ENCODE data around the gene OCSTAMP. TPM values are rescaled to one million over a fixed set of nuclear protein-coding genes. Genes with fewer than 3 reads are reported as not detected.

OCSTAMP gene
- total RNA-seq, 1 donor from 2014 or later, result not detected

GRCh38 chr20:46551522-46552381 is 1.3 kb upstream of the OCSTAMP start:
- Mint-ChIP-seq H3K4me3 (ENCODE audit: unreplicated experiment) (no peak overlapping the region), H3K27me3 (ENCODE audit: low read depth, unreplicated experiment) (no peaks in the 10 kb centered on the region)
- no peak overlapping the region for H3K27ac ChIP-seq (ENCODE audit: low read depth, low read length)

GRCh38 chr20:46549188-46549972 is 1.1 kb downstream of the OCSTAMP start:
- H3K9me3 Mint-ChIP-seq (ENCODE audit: unreplicated experiment), result no peaks in the 10 kb centered on the region
- DNase-seq (ENCODE audit: low read depth) (no peak), FAIRE-seq (no peak)
- Histone ChIP-seq H3K36me3 (ENCODE audit: insufficient read depth, low read length) (no peaks in the 10 kb centered on the region), H3K9ac (ENCODE audit: low read length) (no peak overlapping the region), H3K9me3 (ENCODE audit: insufficient read depth, low read depth, low read length) (no peaks in the 10 kb centered on the region), H3K4me1 (ENCODE audit: insufficient read depth, low read length) (no peaks in the 10 kb centered on the region), H3K79me2 (ENCODE audit: insufficient read depth, low read length) (no peaks in the 10 kb centered on the region), H3K27ac (ENCODE audit: low read depth, low read length) (no peak overlapping the region), H4K20me1 (ENCODE audit: insufficient read depth, low read length) (no peaks in the 10 kb centered on the region), H3K4me3 (ENCODE audit: insufficient read depth, low read depth, low read length) (no peak overlapping the region), H3K4me2 (ENCODE audit: low read length) (no peak overlapping the region), H3K27me3 (ENCODE audit: insufficient read depth, low read length) (no peaks in the 10 kb centered on the region), H2AFZ (ENCODE audit: low read depth, low read length) (no peak overlapping the region)
- H3K27me3 Mint-ChIP-seq (ENCODE audit: low read depth, unreplicated experiment), result no peaks in the 10 kb centered on the region
- H3K4me3 Mint-ChIP-seq (ENCODE audit: unreplicated experiment), result no peak overlapping the region
- H3K36me3 Mint-ChIP-seq (ENCODE audit: low read depth, unreplicated experiment), result no peaks in the 10 kb centered on the region
- H3K4me1 Mint-ChIP-seq (ENCODE audit: low read depth, unreplicated experiment), result no peaks in the 10 kb centered on the region
- no peak for TF ChIP-seq EZH2 (IDR thresholded peaks at IDR 0.05; ENCODE audit: insufficient read depth, low read length)
- TF ChIP-seq CTCF (IDR thresholded peaks at IDR 0.05; ENCODE audit: insufficient read depth, low read depth, low read length), result no peak
- H3K27ac Mint-ChIP-seq (ENCODE audit: unreplicated experiment), result no peak overlapping the region

More at GRCh38 chr20:46551522-46552381, 1.3 kb upstream of the OCSTAMP start:
- no peaks in the 10 kb centered on the region for H3K36me3 ChIP-seq (ENCODE audit: insufficient read depth, low read length)
- H2AFZ ChIP-seq (ENCODE audit: low read depth, low read length), result no peak overlapping the region
- H3K27me3 ChIP-seq (ENCODE audit: insufficient read depth, low read length), result no peaks in the 10 kb centered on the region
- Mint-ChIP-seq H3K9me3 (ENCODE audit: unreplicated experiment) (no peaks in the 10 kb centered on the region), H3K4me1 (ENCODE audit: low read depth, unreplicated experiment) (no peaks in the 10 kb centered on the region), H3K36me3 (ENCODE audit: low read depth, unreplicated experiment) (no peaks in the 10 kb centered on the region), H3K27ac (ENCODE audit: unreplicated experiment) (no peak overlapping the region)
- DNase-seq (ENCODE audit: low read depth) (no peak), FAIRE-seq (no peak)
- H3K4me1 ChIP-seq (ENCODE audit: insufficient read depth, low read length), result no peaks in the 10 kb centered on the region
- H3K9me3 ChIP-seq (ENCODE audit: insufficient read depth, low read depth, low read length), result no peaks in the 10 kb centered on the region
- no peaks in the 10 kb centered on the region for H4K20me1 ChIP-seq (ENCODE audit: insufficient read depth, low read length)
- H3K4me3 ChIP-seq (ENCODE audit: insufficient read depth, low read depth, low read length), result no peak overlapping the region
- TF ChIP-seq CTCF (IDR thresholded peaks at IDR 0.05; ENCODE audit: insufficient read depth, low read depth, low read length) (no peak), EZH2 (IDR thresholded peaks at IDR 0.05; ENCODE audit: insufficient read depth, low read length) (no peak)
- H3K4me2 ChIP-seq (ENCODE audit: low read length), result no peak overlapping the region
- no peak overlapping the region for H3K9ac ChIP-seq (ENCODE audit: low read length)
- H3K79me2 ChIP-seq (ENCODE audit: insufficient read depth, low read length), result no peaks in the 10 kb centered on the region

Measured in astrocyte (in vitro differentiated cells and primary cell).